CMK (cell line): Measurements from ENCODE around the gene LYL1.

ENCODE experiments used
- DNase-seq: peaks from one replicate; pipeline ENCODE4 v3.0.0-alpha.2; 2010; ENCODE audit warnings: low read depth

LYL1 gene

GRCh38 chr19:13073263-13073662, 29.4 kb downstream of the LYL1 start:
- no peak for DNase-seq

- no peak for DNase-seq
Measured at GRCh38 chr19:13072188-13072908, 30.3 kb downstream of the LYL1 start.

- no peak for DNase-seq
Measured at GRCh38 chr19:13071444-13072187, 31.0 kb downstream of the LYL1 start.

GRCh38 chr19:13070425-13071140, 32.1 kb downstream of the LYL1 start:
- no peak for DNase-seq

- peak; percentile 93 for DNase-seq
Measured at GRCh38 chr19:13069415-13070359, 33.0 kb downstream of the LYL1 start.

- DNase-seq: no peak
Measured at GRCh38 chr19:13068085-13068846, 34.4 kb downstream of the LYL1 start.

GRCh38 chr19:13066933-13067807, 35.5 kb downstream of the LYL1 start:
- no peak for DNase-seq

GRCh38 chr19:13066226-13066625, 36.4 kb downstream of the LYL1 start:
- no peak for DNase-seq

GRCh38 chr19:13064092-13064489, 38.6 kb downstream of the LYL1 start:
- DNase-seq: no peak

GRCh38 chr19:13063461-13064091, 39.1 kb downstream of the LYL1 start:
- DNase-seq: no peak

GRCh38 chr19:13062317-13062716, 40.3 kb downstream of the LYL1 start:
- DNase-seq: no peak

GRCh38 chr19:13060964-13061927, 41.4 kb downstream of the LYL1 start:
- peak; percentile 60 for DNase-seq

- DNase-seq: no peak
Measured at GRCh38 chr19:13060233-13060963, 42.3 kb downstream of the LYL1 start.

GRCh38 chr19:13058951-13059660, 43.6 kb downstream of the LYL1 start:
- no peak for DNase-seq

GRCh38 chr19:13057744-13058143, 44.9 kb downstream of the LYL1 start:
- no peak for DNase-seq

- DNase-seq: no peak
Measured at GRCh38 chr19:13057147-13057572, 45.5 kb downstream of the LYL1 start.
